Duodenal mucosa (tissue), 2 donors: ENCODE measurements around the gene RAB3IL1.
A peak's percentile ranks its signal among the peaks of the same experiment; 100 is the strongest.
"Not testable (repeated sequence)": the region's sequence is repeated elsewhere in the genome, so short reads cannot be mapped to it uniquely, and the experiment has no call there.

Experiments
- H3K27ac ChIP-seq: one replicate; pipeline ENCODE4 v1.7.0; 2013; ENCODE audit warnings: low read depth, low read length
- H3K27me3 ChIP-seq, 2 donors: one replicate each; pipeline ENCODE4 v1.7.0; 2013; ENCODE audit warnings: low read length in 2 of 2, control low read depth in 1 of 2; ENCODE audit not compliant: insufficient read depth in 2 of 2, control insufficient read depth in 1 of 2
- H3K36me3 ChIP-seq, 2 donors: one replicate each; pipeline ENCODE4 v1.7.0; 2013; ENCODE audit warnings: low read length in 2 of 2, control low read depth in 1 of 2; ENCODE audit not compliant: insufficient read depth in 2 of 2, control insufficient read depth in 1 of 2
- H3K4me1 ChIP-seq, 2 donors: one replicate each; pipeline ENCODE4 v1.7.0; 2013; ENCODE audit warnings: low read length in 2 of 2, control low read depth in 1 of 2; ENCODE audit not compliant: insufficient read depth in 2 of 2, control insufficient read depth in 1 of 2
- H3K4me3 ChIP-seq, 2 donors: one replicate each; pipeline ENCODE4 v1.7.0; 2013; ENCODE audit warnings: low read length in 2 of 2, low read depth in 1 of 2
- H3K9ac ChIP-seq, 2 donors: one replicate each; pipeline ENCODE4 v1.7.0; 2013; ENCODE audit warnings: low read length in 2 of 2, low read depth in 1 of 2
- H3K9me3 ChIP-seq, 2 donors: one replicate each; pipeline ENCODE4 v1.7.0; 2013; ENCODE audit warnings: low read length in 2 of 2, control low read depth in 1 of 2; ENCODE audit not compliant: control insufficient read depth in 1 of 2

RAB3IL1 gene, protein sequence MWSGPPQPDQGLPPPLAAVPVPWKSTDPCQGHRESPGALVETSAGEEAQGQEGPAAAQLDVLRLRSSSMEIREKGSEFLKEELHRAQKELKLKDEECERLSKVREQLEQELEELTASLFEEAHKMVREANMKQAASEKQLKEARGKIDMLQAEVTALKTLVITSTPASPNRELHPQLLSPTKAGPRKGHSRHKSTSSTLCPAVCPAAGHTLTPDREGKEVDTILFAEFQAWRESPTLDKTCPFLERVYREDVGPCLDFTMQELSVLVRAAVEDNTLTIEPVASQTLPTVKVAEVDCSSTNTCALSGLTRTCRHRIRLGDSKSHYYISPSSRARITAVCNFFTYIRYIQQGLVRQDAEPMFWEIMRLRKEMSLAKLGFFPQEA

DNA sequence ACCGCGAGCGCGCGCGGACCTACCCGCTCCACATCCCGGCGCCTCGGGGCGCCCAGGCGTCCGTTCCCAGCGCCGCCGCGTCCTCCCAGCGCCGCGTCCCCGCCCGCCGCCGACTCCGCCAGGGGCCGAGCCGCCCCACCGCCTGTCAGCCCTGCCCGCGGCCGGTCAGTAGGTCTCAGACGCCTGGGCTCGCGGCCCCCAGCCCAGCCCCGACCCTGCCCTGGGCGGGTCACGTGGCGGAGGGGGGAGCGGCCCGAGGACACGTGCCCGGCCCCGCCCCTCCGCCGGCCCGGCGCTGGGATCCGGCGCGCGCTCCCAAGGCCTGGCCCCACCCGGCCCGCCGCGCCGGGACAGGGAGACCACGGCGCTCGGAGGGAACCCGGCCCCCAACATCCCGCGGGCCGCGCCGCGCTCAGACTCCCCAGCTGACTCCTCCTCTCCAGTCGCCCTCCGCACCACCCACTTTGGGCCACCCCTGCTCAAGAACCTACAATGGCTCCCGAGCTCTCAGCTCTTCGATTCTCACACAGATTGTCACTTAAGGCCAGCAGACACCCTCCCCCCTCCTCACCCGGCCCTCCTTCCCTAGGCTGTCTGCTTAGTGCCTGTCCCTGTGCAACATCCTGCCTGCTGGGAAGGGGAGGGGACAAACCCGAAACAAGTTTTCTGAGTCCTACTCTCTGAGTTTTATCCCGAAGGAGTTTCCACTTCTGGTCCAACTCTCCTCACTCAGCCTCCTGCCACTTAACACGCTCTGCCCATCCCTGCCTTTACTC is at the start of gene RAB3IL1:
Gene RAB3IL1, minus strand, starts transcription at position 233 of the 776 bp plus-strand sequence. Its CDS starts 199 bp downstream, at position 34.
- Histone ChIP-seq H3K9me3 (no peaks in the 10 kb centered on the region), H3K9ac (peak within 1 kb of the TSS in 1 of 2 donors; percentile 55), H3K27ac (peak within 1 kb of the TSS; percentile 20), H3K27me3 (peaks cover 34% of the 10 kb centered on the region in 2 donors), H3K36me3 (no peaks in the 10 kb centered on the region), H3K4me3 (peak within 1 kb of the TSS; percentile 40 to 61), H3K4me1 (peaks cover 7 to 8% of the 10 kb centered on the region in 2 donors)

- peaks cover 16 to 22% of the 10 kb centered on the region in 2 donors for H3K36me3 ChIP-seq
- peaks cover 66 to 70% of the 10 kb centered on the region in 2 donors for H3K4me1 ChIP-seq
- H3K4me3 ChIP-seq, result peak overlapping the region; percentile 98 to 100
- H3K27ac ChIP-seq, result peak overlapping the region; percentile 97
- peak overlapping the region; percentile 97 to 99 for H3K9ac ChIP-seq
- H3K27me3 ChIP-seq, result no peaks in the 10 kb centered on the region
- no peaks in the 10 kb centered on the region for H3K9me3 ChIP-seq
Observed at GRCh38 chr11:61966734-61967115, 49.4 kb upstream of the RAB3IL1 start.

- Histone ChIP-seq H3K4me1 (peaks cover 58 to 62% of the 10 kb centered on the region in 2 donors), H3K27ac (peak overlapping the region; percentile 38), H3K4me3 (peak overlapping the region; percentile 98 to 100), H3K9ac (peak overlapping the region; percentile 70 to 97), H3K36me3 (peaks cover 16 to 22% of the 10 kb centered on the region in 2 donors)
- not testable (repeated sequence) for H3K27me3 ChIP-seq, H3K9me3 ChIP-seq
Observed at GRCh38 chr11:61964666-61965271, 47.4 kb upstream of the RAB3IL1 start.

DNA sequence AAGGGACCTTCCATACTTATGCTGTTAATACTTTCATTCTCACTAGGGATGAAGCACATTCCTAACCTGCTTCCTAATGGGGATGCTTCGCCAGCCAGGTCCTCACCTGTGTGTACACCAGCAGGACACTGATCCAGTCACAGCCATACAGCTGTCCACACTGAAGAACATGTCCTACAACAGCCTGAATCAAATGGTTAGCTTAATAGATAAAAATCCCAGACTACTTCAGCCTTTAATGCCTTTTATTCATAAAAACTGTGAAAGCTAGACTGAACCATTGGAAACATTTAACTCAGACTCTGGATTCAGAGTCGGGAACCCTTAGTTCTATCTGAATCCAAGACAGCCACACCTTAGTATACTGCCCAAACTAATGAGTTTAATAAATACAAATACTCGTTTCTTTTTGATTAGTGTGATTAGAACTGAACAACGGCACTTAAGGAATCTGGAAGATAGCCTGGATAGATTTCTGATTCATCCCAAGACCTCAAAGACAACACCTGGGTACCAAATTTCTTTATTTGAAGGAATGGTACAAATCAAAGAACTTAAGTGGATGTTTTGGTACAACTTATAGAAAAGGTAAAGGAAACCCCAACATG is 46.8 kb upstream of the RAB3IL1 start:
- H3K4me1 ChIP-seq, result peaks cover 59 to 61% of the 10 kb centered on the region in 2 donors
- H3K4me3 ChIP-seq, result no peak overlapping the region
- H3K27me3 ChIP-seq, result no peaks in the 10 kb centered on the region
- no peaks in the 10 kb centered on the region for H3K9me3 ChIP-seq
- H3K27ac ChIP-seq, result no peak overlapping the region
- peak overlapping the region in 1 of 2 donors; percentile 6 for H3K9ac ChIP-seq
- peaks cover 16 to 24% of the 10 kb centered on the region in 2 donors for H3K36me3 ChIP-seq

DNA sequence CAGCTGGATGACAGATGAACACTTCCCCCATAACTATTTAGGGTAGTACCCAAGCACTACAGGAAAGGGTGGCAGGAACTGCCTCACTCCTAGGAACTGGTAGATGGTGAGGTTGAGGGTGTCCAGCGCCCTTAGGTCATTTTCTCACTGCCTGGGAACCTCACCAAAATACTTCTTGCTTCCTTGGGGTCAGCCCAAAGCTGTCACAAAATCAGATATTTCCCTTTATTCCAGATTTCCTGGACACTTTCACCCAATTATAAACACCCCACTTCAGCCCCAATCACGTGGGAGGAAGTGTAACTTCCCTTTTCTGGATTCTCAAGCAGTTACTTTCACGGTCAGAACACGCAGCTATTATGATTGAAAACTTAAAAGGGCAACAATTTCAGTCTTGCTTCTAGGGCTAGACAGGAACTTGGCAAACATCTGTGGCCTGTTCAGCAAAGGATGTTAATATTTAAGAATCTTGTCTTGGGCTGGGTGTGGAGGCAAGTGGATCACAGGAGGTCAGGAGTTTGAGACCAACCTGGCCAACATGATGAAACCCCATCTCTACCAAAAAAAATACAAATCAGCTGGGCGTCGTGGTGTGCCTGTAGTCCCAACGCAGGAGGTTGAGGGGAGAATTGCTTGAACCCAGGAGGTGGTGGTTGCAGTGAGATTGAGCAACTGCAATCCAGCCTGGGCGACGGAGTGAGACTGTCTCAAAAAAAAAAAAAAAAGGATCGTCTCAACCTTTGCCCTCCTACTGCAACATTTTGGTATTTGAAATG is 46.1 kb upstream of the RAB3IL1 start:
- peaks cover 55 to 58% of the 10 kb centered on the region in 2 donors for H3K4me1 ChIP-seq
- H3K36me3 ChIP-seq, result peaks cover 16 to 24% of the 10 kb centered on the region in 2 donors
- peak overlapping the region in 1 of 2 donors; percentile 6 for H3K9ac ChIP-seq
- no peak overlapping the region for H3K4me3 ChIP-seq
- H3K9me3 ChIP-seq, result no peaks in the 10 kb centered on the region
- H3K27ac ChIP-seq, result peak overlapping the region; percentile 7
- no peaks in the 10 kb centered on the region for H3K27me3 ChIP-seq

- peak overlapping the region; percentile 7 for H3K27ac ChIP-seq
- H3K9me3 ChIP-seq, result no peaks in the 10 kb centered on the region
- H3K36me3 ChIP-seq, result peaks cover 16 to 26% of the 10 kb centered on the region in 2 donors
- H3K27me3 ChIP-seq, result no peaks in the 10 kb centered on the region
- H3K4me1 ChIP-seq, result peaks cover 50 to 56% of the 10 kb centered on the region in 2 donors
- H3K9ac ChIP-seq, result no peak overlapping the region
- H3K4me3 ChIP-seq, result no peak overlapping the region
Observed at GRCh38 chr11:61963016-61963281, 45.6 kb upstream of the RAB3IL1 start.

- Histone ChIP-seq H3K4me3 (no peak overlapping the region), H3K4me1 (peaks cover 49 to 56% of the 10 kb centered on the region in 2 donors), H3K36me3 (peaks cover 16 to 27% of the 10 kb centered on the region in 2 donors)
Observed at GRCh38 chr11:61962213-61963015, 45.0 kb upstream of the RAB3IL1 start.

GRCh38 chr11:61961570-61962212 is 44.3 kb upstream of the RAB3IL1 start:
- H3K27me3 ChIP-seq, result no peaks in the 10 kb centered on the region
- H3K4me1 ChIP-seq, result peaks cover 52 to 56% of the 10 kb centered on the region in 2 donors
- no peak overlapping the region for H3K4me3 ChIP-seq
- peak overlapping the region; percentile 33 for H3K27ac ChIP-seq
- H3K9me3 ChIP-seq, result no peaks in the 10 kb centered on the region
- peak overlapping the region in 1 of 2 donors; percentile 13 for H3K9ac ChIP-seq
- peaks cover 16 to 31% of the 10 kb centered on the region in 2 donors for H3K36me3 ChIP-seq

More at GRCh38 chr11:61962213-61963015, 45.0 kb upstream of the RAB3IL1 start:
- Histone ChIP-seq H3K9me3 (no peaks in the 10 kb centered on the region), H3K9ac (peak overlapping the region in 1 of 2 donors; percentile 13), H3K27ac (peak overlapping the region; percentile 33), H3K27me3 (no peaks in the 10 kb centered on the region)
